DOHH2 (cell line): ENCODE results near the gene FLYWCH1.

Experiments used
- H3F3A ChIP-seq: fragments of 200-600 bp; sonication (generic), shearing (Covaris generic); 2 replicates; pipeline ENCODE4 v1.6.0; 2016; ENCODE audit warnings: antibody characterized with exemption, mild to moderate bottlenecking; ENCODE audit not compliant: control insufficient read depth, insufficient read depth
- H3K27ac ChIP-seq: fragments of 200-600 bp; sonication (generic); 2 replicates; pipeline ENCODE4 v1.5.1; 2014; ENCODE audit warnings: low read depth, mild to moderate bottlenecking, low read length, moderate library complexity
- H3K27me3 ChIP-seq: fragments of 200-600 bp; sonication (generic); 2 replicates; pipeline ENCODE4 v1.6.1; 2014; ENCODE audit warnings: mild to moderate bottlenecking, low read length, mixed read lengths; ENCODE audit not compliant: control insufficient read depth
- H3K36me3 ChIP-seq: fragments of 200-600 bp; sonication (generic); 2 replicates; pipeline ENCODE4 v1.6.1; 2014; ENCODE audit warnings: mild to moderate bottlenecking, low read length, moderate library complexity, mixed read lengths; ENCODE audit not compliant: control insufficient read depth
- H3K4me1 ChIP-seq: fragments of 200-600 bp; sonication (generic); 2 replicates; pipeline ENCODE4 v1.6.1; 2014; ENCODE audit warnings: mild to moderate bottlenecking, low read length, mixed read lengths; ENCODE audit not compliant: control insufficient read depth
- H3K4me2 ChIP-seq: fragments of 200-600 bp; sonication (generic); 2 replicates; pipeline ENCODE4 v1.6.0; 2014; ENCODE audit warnings: mild to moderate bottlenecking, low read length, moderate library complexity
- H3K4me3 ChIP-seq: fragments of 200-600 bp; sonication (generic); 2 replicates; pipeline ENCODE4 v1.5.1; 2014; ENCODE audit warnings: mild to moderate bottlenecking, low read length, mixed read lengths
- H3K79me2 ChIP-seq: fragments of 200-600 bp; sonication (generic); 2 replicates; pipeline ENCODE4 v1.6.1; 2014; ENCODE audit warnings: mild to moderate bottlenecking, low read length, mixed read lengths; ENCODE audit not compliant: control insufficient read depth
- H3K9me2 ChIP-seq: fragments of 200-600 bp; sonication (generic); replicated peaks from 2 replicates; pipeline ENCODE4 v1.6.1; 2014; ENCODE audit warnings: mild to moderate bottlenecking, low read length, mixed read lengths; ENCODE audit not compliant: control insufficient read depth
- H3K9me3 ChIP-seq: fragments of 200-600 bp; sonication (generic); 2 replicates; pipeline ENCODE4 v1.6.1; 2014; ENCODE audit warnings: antibody characterized with exemption, low read length, mixed read lengths; ENCODE audit not compliant: control insufficient read depth, insufficient read depth
- H4K20me1 ChIP-seq: fragments of 200-600 bp; sonication (generic); 2 replicates; pipeline ENCODE4 v1.6.0; 2014; ENCODE audit warnings: low read depth, mild to moderate bottlenecking, antibody characterized with exemption, low read length, moderate library complexity; ENCODE audit not compliant: control insufficient read depth, insufficient read depth
- CTCF ChIP-seq: fragments of 200-600 bp; sonication (generic); IDR thresholded peaks from one replicate; pipeline ENCODE4 v1.5.1; 2014; ENCODE audit warnings: antibody characterized with exemption, mild to moderate bottlenecking, low read depth, low read length; ENCODE audit not compliant: poor library complexity, severe bottlenecking
- EZH2phosphoT487 ChIP-seq: fragments of 200-600 bp; sonication (generic); IDR thresholded peaks from 2 replicates; pipeline ENCODE4 v1.6.1; 2017; ENCODE audit warnings: borderline replicate concordance, mild to moderate bottlenecking, antibody characterized with exemption, low read length, moderate library complexity, mixed read lengths

FLYWCH1 gene

GRCh38 chr16:2933701-2934100 is 22.0 kb downstream of the FLYWCH1 start:
- Histone ChIP-seq H4K20me1 (no peaks in the 10 kb centered on the region), H3K4me1 (no peaks in the 10 kb centered on the region), H3K9me2 (no peaks in the 10 kb centered on the region), H3K36me3 (peaks cover 6% of the 10 kb centered on the region), H3K4me3 (no peak overlapping the region), H3K4me2 (no peak overlapping the region), H3K9me3 (no peaks in the 10 kb centered on the region), H3F3A (no peaks in the 10 kb centered on the region), H3K27ac (no peak overlapping the region), H3K79me2 (no peaks in the 10 kb centered on the region), H3K27me3 (no peaks in the 10 kb centered on the region)
- TF ChIP-seq CTCF = no peak
- no peak for TF ChIP-seq EZH2phosphoT487

GRCh38 chr16:2934450-2934849 is 22.7 kb downstream of the FLYWCH1 start:
- Histone ChIP-seq H3K27ac (no peak overlapping the region), H3K79me2 (no peaks in the 10 kb centered on the region), H3K4me2 (no peak overlapping the region), H3K27me3 (no peaks in the 10 kb centered on the region), H3F3A (no peaks in the 10 kb centered on the region), H3K9me2 (no peaks in the 10 kb centered on the region), H3K9me3 (no peaks in the 10 kb centered on the region), H4K20me1 (no peaks in the 10 kb centered on the region), H3K4me3 (no peak overlapping the region), H3K36me3 (peaks cover 6% of the 10 kb centered on the region), H3K4me1 (no peaks in the 10 kb centered on the region)
- no peak for TF ChIP-seq CTCF
- TF ChIP-seq EZH2phosphoT487 = no peak

GRCh38 chr16:2936436-2937011 is 24.8 kb downstream of the FLYWCH1 start:
- Histone ChIP-seq H3F3A (no peaks in the 10 kb centered on the region), H3K4me2 (no peak overlapping the region), H3K9me2 (no peaks in the 10 kb centered on the region), H3K36me3 (0 out of 2 replicates have a peak, but pooled peaks cover 5% of the 10 kb centered on the region), H3K4me3 (no peak overlapping the region), H3K9me3 (no peaks in the 10 kb centered on the region), H3K4me1 (no peaks in the 10 kb centered on the region), H3K27ac (no peak overlapping the region), H3K79me2 (no peaks in the 10 kb centered on the region), H3K27me3 (no peaks in the 10 kb centered on the region), H4K20me1 (no peaks in the 10 kb centered on the region)
- TF ChIP-seq CTCF = no peak
- no peak for TF ChIP-seq EZH2phosphoT487
